Vagina (tissue), 2 donors: ENCODE measurements around the gene SHFL.

Experiments
- POLR2A ChIP-seq, 2 donors: fragments of 450-650 bp; IDR thresholded peaks; one replicate each; pipeline ENCODE4 v1.6.1; 2017; ENCODE audit warnings: antibody characterized with exemption in 2 of 2, mild to moderate bottlenecking in 2 of 2, moderate library complexity in 2 of 2
- TF ChIP-seq, protein P1 (sequence below), 3 experiments: fragments of 450-650 bp in 2 of 3; fragments of 200-600 bp in 1 of 3; sonication (generic) in 1 of 3; IDR thresholded peaks; one replicate each; pipeline ENCODE4 v1.5.1; 2017 to 2019; ENCODE audit warnings: antibody characterized with exemption in 3 of 3, mild to moderate bottlenecking in 2 of 3, moderate library complexity in 2 of 3

DNA sequence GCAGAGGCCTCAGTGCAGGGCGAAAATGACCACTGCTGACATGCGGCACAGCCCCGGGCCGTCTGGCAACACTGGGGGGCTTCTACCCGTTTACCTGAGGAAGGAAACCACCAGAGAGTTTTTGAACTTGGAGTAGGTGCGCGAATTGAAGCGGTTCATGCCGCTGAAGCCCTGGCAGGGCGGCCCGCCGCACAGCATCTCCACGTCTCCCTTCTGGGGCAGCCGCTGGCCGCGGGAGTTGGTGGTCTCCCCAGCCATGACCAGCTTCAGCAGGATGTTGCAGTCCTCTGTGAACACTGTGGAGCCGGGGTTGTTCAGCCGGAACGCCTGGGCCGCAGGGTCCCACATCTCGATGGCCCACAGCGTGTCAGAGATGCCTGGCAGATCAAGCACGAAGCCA is 53.8 kb downstream of the SHFL start:
- TF ChIP-seq, protein P1, sequence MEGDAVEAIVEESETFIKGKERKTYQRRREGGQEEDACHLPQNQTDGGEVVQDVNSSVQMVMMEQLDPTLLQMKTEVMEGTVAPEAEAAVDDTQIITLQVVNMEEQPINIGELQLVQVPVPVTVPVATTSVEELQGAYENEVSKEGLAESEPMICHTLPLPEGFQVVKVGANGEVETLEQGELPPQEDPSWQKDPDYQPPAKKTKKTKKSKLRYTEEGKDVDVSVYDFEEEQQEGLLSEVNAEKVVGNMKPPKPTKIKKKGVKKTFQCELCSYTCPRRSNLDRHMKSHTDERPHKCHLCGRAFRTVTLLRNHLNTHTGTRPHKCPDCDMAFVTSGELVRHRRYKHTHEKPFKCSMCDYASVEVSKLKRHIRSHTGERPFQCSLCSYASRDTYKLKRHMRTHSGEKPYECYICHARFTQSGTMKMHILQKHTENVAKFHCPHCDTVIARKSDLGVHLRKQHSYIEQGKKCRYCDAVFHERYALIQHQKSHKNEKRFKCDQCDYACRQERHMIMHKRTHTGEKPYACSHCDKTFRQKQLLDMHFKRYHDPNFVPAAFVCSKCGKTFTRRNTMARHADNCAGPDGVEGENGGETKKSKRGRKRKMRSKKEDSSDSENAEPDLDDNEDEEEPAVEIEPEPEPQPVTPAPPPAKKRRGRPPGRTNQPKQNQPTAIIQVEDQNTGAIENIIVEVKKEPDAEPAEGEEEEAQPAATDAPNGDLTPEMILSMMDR (IDR thresholded peaks at IDR 0.05) = no peak
- TF ChIP-seq POLR2A (IDR thresholded peaks at IDR 0.05) = no peak
